NCI-H1436 (cell line): ENCODE measurements around the gene PTPN1.
"Not testable (repeated sequence)": the region's sequence is repeated elsewhere in the genome, so short reads cannot be mapped to it uniquely, and the experiment has no call there.

ENCODE experiments used
- DNase-seq: peaks from one replicate; lab custom pipeline; 2025; lab: John Stamatoyannopoulos, UW

Gene PTPN1

GRCh38 chr20:50557549-50558134 is 47.5 kb downstream of the PTPN1 start:
- DNase-seq, result no peak

GRCh38 chr20:50558483-50558925 is 48.3 kb downstream of the PTPN1 start:
- no peak for DNase-seq

DNA sequence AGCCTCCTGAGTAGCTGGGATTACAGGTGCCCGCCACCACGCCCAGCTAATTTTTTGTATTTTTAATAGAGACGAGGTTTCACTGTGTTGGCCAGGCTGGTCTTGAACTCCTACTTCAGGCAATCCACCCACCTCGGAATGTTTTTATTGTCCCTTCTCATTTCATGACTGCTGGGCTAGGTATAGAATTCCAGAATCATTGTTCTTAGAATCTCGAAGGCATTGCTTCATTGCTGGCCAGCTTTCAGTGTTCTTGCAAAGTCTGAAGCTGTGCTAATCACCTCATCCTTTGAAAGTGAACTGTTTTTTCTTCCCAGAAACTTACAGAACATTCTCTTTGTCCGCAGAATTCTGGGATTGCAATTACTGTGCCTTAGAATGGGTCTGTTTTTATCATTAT is 49.0 kb downstream of the PTPN1 start:
- no peak for DNase-seq

DNA sequence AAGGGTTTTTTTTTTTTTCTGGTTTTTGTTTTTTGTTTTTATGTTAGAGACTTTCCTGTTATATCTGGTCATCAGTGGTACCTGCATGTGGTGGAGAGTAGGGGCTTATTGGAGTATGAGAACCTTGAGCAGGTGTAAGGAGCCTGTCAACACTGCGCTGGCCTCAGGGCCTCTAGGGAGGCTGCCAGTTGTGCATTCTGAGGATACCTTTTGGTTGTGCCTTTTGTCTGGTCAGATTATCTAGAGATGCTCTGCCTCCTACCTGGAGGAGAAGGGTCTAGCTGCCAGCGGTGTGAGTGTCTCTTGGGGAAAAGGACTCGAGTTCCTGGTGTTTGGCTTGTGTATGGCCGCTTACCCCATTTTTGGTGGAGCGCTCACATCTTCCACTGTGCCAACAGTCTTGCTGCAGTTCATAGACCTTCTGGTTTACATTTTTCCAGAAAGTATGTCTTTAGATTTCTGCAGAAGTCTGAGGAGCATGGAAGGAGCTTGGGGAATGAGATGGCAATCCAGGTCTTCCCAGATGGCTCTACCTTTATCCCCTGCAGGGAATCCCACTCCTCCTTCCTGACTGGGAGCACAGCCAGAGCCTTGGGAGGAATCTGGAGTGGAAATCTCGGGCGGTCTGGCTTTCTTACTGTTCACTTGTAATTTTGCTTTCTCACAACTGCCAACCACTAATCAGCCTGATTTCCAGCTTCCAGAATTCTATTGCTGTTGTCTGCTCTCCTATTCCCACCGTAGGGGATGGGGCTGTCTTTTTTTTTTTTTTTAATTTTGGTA is 49.9 kb downstream of the PTPN1 start:
- no peak for DNase-seq

DNA sequence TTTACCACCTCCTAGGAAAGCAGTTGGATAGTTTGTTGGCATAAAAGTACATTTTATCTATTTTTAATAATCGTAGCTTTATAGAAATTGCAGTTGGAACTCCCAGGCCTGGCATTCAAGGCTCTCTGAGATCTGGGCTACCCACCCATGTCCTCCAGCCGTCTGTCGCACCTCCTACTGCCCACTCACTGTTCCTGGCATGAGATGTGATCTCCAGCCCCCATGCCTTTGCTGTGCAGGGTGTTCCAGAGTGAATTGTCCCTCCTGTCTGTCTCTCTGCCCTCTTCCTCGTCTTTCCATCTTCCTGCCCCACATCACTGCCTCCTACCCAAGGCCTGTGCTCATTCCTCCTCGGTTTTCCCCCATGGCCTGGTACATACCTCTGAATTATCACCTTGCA is 50.7 kb downstream of the PTPN1 start:
- no peak for DNase-seq

GRCh38 chr20:50561379-50562078 is 51.3 kb downstream of the PTPN1 start:
- no peak for DNase-seq

DNA sequence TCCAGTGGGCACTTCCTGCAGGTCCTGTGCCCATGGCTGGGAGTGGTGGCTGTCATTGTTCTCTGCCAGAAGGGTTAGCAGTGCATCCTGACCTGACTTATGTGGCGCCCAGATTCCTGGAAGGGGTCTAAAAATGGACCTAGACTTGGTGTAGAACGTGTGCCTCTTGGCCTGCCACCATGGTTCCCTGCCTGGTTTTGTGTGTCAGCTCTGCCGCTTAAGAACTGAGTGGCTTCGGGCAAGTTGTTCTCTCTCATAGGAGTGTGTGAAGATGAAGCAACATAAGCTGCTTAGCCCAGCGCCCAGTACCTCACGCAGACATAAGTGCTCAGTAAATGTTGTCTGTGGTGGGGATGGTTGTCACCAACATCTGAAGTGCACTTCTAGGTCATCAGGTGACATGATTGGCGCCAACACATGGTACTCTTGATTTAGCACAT is 52.1 kb downstream of the PTPN1 start:
- no peak for DNase-seq

- DNase-seq, result no peak
Observed at GRCh38 chr20:50563133-50563944, 53.2 kb downstream of the PTPN1 start.

GRCh38 chr20:50565383-50565782 is 55.2 kb downstream of the PTPN1 start:
- no peak for DNase-seq

GRCh38 chr20:50565871-50566270 is 55.7 kb downstream of the PTPN1 start:
- DNase-seq, result no peak

- DNase-seq, result no peak
Observed at GRCh38 chr20:50567860-50568548, 57.8 kb downstream of the PTPN1 start.

DNA sequence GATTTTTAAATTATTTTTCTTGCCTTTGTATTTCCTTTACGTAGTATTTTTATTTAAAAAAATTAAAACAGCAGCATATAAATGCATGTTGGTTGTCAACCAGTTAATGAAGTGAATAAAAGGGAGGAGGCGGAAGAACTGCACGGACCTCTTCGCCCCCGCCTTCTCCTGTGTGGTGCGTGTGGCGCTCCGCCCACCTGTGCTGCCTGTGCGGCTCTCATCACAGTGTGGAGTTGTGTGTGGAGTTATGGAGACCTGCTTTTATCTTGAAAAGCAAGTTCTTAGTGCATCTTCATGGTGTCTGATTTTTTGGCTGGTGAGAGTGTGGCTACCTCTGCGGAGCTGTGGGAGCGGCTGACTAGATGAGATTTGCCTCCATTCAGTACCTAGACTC is 58.4 kb downstream of the PTPN1 start:
- no peak for DNase-seq

DNA sequence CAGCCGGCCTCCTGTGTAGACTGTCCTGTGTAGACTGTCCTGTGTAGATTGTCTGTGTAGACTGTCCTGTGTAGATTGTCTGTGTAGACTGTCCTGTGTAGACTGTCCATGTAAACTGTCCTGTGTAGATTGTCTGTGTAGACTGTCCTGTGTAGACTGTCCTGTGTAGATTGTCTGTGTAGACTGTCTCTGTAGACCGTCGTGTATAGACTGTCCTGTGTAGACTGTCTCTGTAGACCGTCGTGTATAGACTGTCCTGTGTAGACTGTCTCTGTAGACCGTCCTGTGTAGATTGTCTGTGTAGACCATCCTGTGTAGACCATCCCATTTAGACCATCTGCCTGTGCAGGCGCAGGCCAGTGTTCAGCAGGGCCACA is 59.3 kb downstream of the PTPN1 start:
- DNase-seq, result not testable (repeated sequence)

DNA sequence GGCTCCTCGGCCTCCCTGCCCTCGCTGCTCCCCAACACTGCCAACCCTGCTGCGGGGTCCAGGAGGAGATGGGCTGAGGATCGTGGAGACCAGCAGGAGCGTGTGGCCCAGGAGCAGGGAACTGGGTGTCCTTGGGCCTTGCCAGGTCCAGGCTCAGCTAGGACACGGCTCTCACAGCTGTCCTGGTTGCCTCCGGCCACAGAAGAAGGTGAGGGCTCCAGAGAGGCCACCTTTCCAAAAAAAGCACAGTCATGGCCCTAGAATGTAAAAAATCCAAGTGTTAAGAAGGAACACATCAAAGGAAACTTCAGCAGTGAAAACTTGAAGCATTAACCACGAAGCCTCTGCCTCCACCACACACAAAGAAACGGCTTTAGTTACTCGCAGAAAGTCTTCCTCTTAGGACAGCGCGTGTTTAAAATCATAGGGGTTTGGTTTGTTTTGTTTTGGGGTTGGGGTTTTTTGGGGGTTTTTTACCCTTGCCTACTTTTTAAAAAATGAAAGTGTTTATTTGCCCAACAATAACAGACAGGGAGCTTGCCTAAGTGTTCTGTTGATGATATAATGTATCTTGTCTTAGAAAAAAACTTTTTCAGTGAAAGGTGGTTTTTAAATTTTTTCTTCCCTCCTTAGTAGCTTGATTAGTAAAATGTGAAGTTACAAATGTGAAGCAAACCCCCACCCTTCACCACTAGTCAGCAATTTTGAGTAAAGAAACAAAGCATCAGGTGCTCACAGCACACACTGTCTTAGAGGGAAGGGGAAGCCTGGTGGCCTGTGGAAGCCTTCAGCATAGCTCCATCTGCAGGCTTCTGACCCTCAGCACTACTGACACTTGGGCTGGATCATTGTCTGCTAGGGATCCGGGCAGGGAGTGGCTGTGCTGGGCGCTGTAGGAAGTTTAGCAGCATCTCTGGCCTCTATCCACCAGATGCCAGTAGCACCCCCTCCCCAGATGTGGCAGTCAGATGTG is 60.0 kb downstream of the PTPN1 start:
- DNase-seq, result no peak

DNA sequence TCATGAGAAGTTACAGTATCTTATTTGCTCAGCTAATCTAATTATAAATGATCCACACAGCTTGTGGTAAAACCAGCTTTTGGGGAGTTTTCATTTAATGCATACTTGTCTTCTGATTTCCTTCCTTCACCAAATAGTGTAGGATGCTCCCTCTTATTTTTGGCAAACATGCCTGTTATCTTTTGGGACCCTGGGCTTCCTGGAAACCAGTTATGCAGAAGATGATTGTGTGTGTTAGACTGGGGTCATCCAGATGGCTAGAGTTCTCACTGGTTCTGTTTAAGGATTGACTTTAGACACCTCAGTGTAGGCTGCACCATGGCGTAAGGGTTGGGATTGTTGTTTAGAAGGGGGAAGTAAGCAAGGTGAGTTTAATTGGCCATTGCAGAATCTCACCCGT is 61.3 kb downstream of the PTPN1 start:
- no peak for DNase-seq

DNA sequence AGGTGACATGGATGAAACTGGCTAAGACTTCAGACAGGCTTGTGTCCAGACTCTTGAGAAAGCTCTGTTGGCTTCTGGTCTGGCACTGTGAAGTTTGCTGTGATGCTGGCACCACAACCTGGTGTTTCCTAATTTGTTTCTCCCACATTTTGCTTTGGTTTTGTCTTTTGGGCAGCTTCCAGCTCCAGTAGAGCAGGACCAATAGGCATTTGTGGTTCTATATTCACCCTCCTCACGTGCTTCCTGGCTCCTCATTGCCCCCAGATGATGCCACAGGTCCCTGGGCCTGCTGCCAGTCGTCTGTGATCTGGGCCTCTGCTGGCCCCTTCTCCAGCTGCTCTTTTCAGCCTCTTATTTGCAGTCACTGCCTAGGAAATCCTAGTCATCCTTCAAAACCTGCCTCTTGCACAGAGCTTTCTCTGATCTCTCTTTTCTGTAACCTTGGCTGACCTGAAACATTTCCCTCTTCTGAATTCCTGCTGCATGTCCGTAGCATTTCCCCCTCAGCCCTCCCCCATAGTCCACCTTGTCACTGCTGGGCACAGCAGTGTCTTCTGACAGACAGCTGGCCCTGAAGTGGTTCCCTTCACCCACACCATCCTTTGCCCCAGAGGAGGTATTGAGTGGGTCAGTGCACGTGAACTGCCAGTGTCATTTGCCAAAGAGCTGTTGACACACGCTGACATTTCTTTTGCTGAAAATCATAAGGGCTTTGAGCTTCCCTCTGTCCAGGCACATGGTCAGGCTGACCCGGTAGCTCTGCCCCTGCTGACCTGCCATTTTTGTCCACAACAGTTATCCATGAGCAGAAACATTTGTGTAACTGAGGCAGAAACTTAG is 63.0 kb downstream of the PTPN1 start:
- no peak for DNase-seq

DNA sequence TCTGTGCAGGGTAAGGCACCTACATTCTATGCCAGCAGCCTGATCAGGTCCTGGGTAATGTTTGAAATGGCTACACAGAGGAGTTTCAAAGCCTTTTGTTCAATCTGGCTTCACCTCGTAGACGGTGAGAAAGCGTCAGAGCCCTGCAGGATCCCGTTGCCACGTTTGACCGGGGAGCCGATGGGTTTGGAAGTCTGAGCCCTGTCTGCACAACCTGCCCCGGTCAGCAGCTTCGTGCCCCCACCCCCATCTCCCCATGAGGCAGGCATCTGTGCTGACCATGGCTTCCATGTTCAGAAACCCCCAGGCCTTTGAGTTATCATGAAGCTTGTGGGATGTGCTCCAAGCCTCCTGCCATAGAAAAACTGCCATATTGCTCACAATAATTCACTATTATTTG is 63.9 kb downstream of the PTPN1 start:
- no peak for DNase-seq

DNA sequence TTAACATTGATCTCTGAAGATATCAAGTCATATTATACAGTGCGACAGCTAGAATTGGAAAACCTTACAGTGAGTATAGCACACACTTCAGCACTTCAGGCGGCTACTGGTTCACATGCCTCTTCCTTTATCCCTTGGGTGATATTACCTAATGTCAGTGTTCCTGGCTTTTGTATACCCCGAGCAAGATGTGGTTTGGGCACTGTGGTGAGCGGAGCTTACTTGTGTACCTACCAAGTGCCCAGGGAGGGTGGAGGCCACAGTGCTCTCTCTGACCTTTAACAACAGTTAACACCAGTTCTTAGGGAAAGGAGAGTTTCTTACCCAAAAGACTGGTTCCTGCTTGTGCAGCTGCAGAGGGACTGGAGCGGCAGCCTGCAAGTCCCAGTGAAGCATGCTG is 64.4 kb downstream of the PTPN1 start:
- no peak for DNase-seq

DNA sequence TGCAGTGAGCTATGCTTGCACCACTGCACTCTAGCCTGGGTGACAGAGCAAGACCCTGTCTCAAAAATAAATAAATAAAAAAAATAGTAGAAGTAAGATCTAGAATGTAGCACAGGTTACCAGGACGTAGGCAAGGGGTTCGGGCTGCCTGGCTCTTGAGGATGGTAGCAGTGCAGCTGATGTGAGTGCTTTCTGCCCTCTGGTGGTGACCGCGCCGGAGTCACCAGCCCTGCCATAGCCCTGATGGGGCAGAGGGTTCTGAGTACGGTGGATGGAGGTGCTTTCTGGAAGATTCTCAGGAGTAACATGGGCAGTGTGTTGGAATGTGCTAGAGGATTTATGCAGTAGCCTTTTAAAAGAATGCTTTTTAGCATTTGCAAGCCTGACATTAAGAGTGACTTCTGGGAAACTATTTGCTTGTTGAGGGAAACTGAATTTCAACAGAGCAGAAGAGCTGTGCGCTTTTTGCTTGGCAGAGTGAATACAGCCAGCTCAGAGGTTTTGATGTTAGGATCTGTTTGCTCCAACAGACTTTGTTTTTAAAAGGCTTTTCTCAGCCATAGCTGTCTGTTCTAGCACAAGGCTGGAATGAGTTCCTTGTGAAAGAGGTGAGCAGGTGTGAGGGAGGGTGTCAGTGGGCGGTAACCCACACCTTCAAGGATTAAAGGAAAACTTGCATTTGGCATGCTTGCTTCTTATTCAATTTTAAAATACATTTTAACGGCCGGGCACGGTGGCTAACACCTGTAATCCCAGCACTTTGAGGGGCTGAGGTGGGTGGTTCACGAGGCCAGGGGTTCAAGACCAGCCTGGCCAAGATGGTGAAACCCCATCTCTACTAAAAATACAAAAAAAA is 65.9 kb downstream of the PTPN1 start:
- DNase-seq, result no peak
